ENCODE results near the gene BEND6. TPM values are rescaled to one million over a fixed set of nuclear protein-coding genes. Genes with fewer than 3 reads are reported as not detected.

The BEND6 gene
- total RNA-seq, 1 experiment from 2014 or later: 1.4 TPM

DNA sequence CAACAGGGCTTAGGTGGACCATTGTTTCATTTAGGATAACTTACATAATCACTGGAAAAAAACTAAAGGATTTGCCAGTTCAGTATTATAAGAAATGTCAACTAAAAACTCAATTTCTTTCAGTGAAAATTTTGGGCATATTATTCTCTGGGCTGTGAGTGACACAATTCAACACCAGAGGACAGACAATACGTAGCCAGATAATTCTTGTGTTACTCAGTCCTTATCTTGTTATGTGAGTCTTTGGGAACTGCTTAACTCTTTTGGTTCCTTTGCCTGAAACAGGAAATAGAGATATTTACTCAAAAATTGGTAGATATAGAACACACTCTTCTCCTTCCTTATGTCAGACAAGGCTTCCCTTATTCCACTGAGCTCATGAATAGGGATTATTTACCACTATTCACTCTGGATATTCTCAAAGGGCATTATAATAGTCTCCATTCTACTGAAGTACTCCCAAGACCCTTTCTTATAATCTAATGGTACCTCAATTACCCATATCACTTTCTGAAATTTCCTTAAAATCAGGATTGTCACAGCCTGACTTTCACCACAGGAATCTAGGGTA, 4.9 kb upstream of the BEND6 start:
- H3K4me2 ChIP-seq (ENCODE audit: insufficient read depth, insufficient read length, low read length): no peak overlapping the region
- no CpG with 5 or more reads among the region's 1 CpG for WGBS (ENCODE audit: extremely low coverage, insufficient read length, low lambda C conversion rate)
- H2BK5ac ChIP-seq (ENCODE audit: insufficient read length, low read length): no peak overlapping the region
- no peak overlapping the region for H3K4ac ChIP-seq (ENCODE audit: low read depth, low read length)
- H4K8ac ChIP-seq (replicated peaks; ENCODE audit: insufficient read length, low read depth, low read length): no peak overlapping the region
- H2BK120ac ChIP-seq (ENCODE audit: low read depth, low read length, poor library complexity, severe bottlenecking): no peak overlapping the region
- no peak overlapping the region for H4K5ac ChIP-seq (ENCODE audit: insufficient read length, low read depth, low read length)
- H3T11ph ChIP-seq (ENCODE audit: low read length): no peak overlapping the region
- H3K27me3 ChIP-seq (ENCODE audit: insufficient read depth, low read length): peaks cover 3% of the 10 kb centered on the region; the same call in 1 of the 2 replicates
- H4K20me1 ChIP-seq (ENCODE audit: control insufficient read depth, insufficient read depth, insufficient read length): no peaks in the 10 kb centered on the region
- TF ChIP-seq CTCF (conservative IDR thresholded peaks at IDR 0.05): no peak
- H3K14ac ChIP-seq (ENCODE audit: insufficient read depth, low read length): no peak overlapping the region
- no peaks in the 10 kb centered on the region for H3K9me3 Mint-ChIP-seq
- H2AFZ ChIP-seq (ENCODE audit: low read length): no peak overlapping the region
- no peak overlapping the region for H3K27ac ChIP-seq (ENCODE audit: insufficient read length, low read depth, low read length)
- H3K27me3 Mint-ChIP-seq (ENCODE audit: low read depth): peaks cover 19% of the 10 kb centered on the region
- H2BK15ac ChIP-seq (ENCODE audit: low read depth, low read length): no peak overlapping the region
- no peak overlapping the region for H4K91ac ChIP-seq (ENCODE audit: insufficient read length, low read depth, low read length)
- H3K56ac ChIP-seq (ENCODE audit: insufficient read length, low read depth, low read length): no peak overlapping the region
- H3K4me1 Mint-ChIP-seq: peaks cover 8 to 11% of the 10 kb centered on the region in 2 experiments
- H3K9me3 ChIP-seq (ENCODE audit: control insufficient read depth, low read depth, low read length): no peaks in the 10 kb centered on the region
- H2AK5ac ChIP-seq (ENCODE audit: insufficient read length, low read length): no peak overlapping the region
- no peak overlapping the region for H2BK20ac ChIP-seq (ENCODE audit: low read depth, low read length, poor library complexity, severe bottlenecking)
- H2BK12ac ChIP-seq (ENCODE audit: insufficient read length, low read depth, low read length): no peak overlapping the region
- no peak overlapping the region for H3K9ac ChIP-seq (ENCODE audit: extremely low read depth, insufficient read length, low read length)
- peaks cover 0 to 6% (median 4%) of the 10 kb centered on the region in 3 experiments; a peak in 3 of 7 replicates for H3K36me3 Mint-ChIP-seq (ENCODE audit: insufficient read depth in 1 of 3, low read depth in 3 of 3)
- no peak overlapping the region for H3K18ac ChIP-seq (ENCODE audit: insufficient read length, low read depth, low read length)
- H3K4me3 Mint-ChIP-seq: no peak overlapping the region
- H3K4me1 ChIP-seq (ENCODE audit: insufficient read depth, low read length): 0 out of 2 replicates have a peak, but pooled peaks cover 2% of the 10 kb centered on the region
- no peak for DNase-seq
- no peaks in the 10 kb centered on the region for H3K79me1 ChIP-seq (ENCODE audit: insufficient read depth, low read depth, low read length, poor library complexity, severe bottlenecking)
- H3K23ac ChIP-seq (ENCODE audit: insufficient read length, low read depth, low read length): no peak overlapping the region
- H3K27ac Mint-ChIP-seq: no peak overlapping the region
- H3K23me2 ChIP-seq (ENCODE audit: insufficient read length, low read depth, low read length, poor library complexity, severe bottlenecking): peaks cover 10% of the 10 kb centered on the region
- H3K79me2 ChIP-seq (ENCODE audit: insufficient read depth, low read length): no peaks in the 10 kb centered on the region
